HEK293 (cell line): Measurements from ENCODE around the gene MAP2.

Experiments used
- CTCF ChIA-PET: fragments of 350-600 bp; formaldehyde crosslinking; extraction: SDS; loops from one replicate; lab custom pipeline; 2021; ENCODE audit warnings: antibody characterized with exemption; lab: Yijun Ruan, JAX
- POLR2A ChIA-PET: fragments of 300-600 bp; formaldehyde crosslinking; extraction: SDS; loops from one replicate; lab custom pipeline; 2020; ENCODE audit warnings: antibody characterized with exemption, inconsistent platforms; lab: Yijun Ruan, JAX
- H3K27ac ChIP-seq: fragments of 200-500 bp; sonication (Bioruptor generic); 2 replicates; pipeline ENCODE4 v1.5.1; 2014; ENCODE audit warnings: low read depth, low read length, control low read depth, inconsistent platforms; ENCODE audit errors: extremely low read depth
- H3K36me3 ChIP-seq, 2 experiments: fragments of 200-500 bp in 1 of 2; sonication (Bioruptor generic) in 1 of 2; 1 replicate in 1 of 2; 2 replicates in 1 of 2; pipeline ENCODE4 v1.5.1; 2014 to 2017; ENCODE audit warnings: inconsistent platforms in 2 of 2, low read length in 2 of 2; ENCODE audit not compliant: control insufficient read depth in 2 of 2, insufficient read depth in 1 of 2
- H3K4me1 ChIP-seq: fragments of 200-500 bp; sonication (Bioruptor generic); 2 replicates; pipeline ENCODE4 v1.5.1; 2014; ENCODE audit warnings: mild to moderate bottlenecking, low read length, inconsistent platforms; ENCODE audit not compliant: control insufficient read depth, insufficient read depth
- H3K4me3 ChIP-seq: 2 replicates; pipeline ENCODE4 v1.5.1; 2011; ENCODE audit warnings: low read depth, mild to moderate bottlenecking, control low read depth, low read length, moderate library complexity
- H3K9me3 ChIP-seq: fragments of 200-500 bp; sonication (Bioruptor generic); 2 replicates; pipeline ENCODE4 v1.5.1; 2014; ENCODE audit warnings: low read depth, low read length, inconsistent platforms; ENCODE audit not compliant: control insufficient read depth, insufficient read depth
- PRDM10 ChIP-seq: fragments of 450-650 bp; formaldehyde crosslinking; IDR thresholded peaks from 2 replicates; pipeline ENCODE4 v1.5.1; 2016; ENCODE audit warnings: missing biosample characterization, missing genetic modification characterization
- ZBTB11 ChIP-seq: fragments of 450-650 bp; formaldehyde crosslinking; conservative IDR thresholded peaks from 2 replicates; pipeline ENCODE4 v1.5.1; 2016; ENCODE audit warnings: low read depth, missing biosample characterization, missing genetic modification characterization
- ZBTB26 ChIP-seq: fragments of 450-650 bp; formaldehyde crosslinking; optimal IDR thresholded peaks from 2 replicates; pipeline ENCODE3; 2016; ENCODE audit warnings: missing biosample characterization, mild to moderate bottlenecking, missing genetic modification characterization
- ZBTB6 ChIP-seq: fragments of 450-650 bp; formaldehyde crosslinking; IDR thresholded peaks from 2 replicates; pipeline ENCODE4 v1.5.1; 2017; ENCODE audit warnings: missing biosample characterization, missing genetic modification characterization
- ZNF138 ChIP-seq: fragments of 450-650 bp; formaldehyde crosslinking; IDR thresholded peaks from 2 replicates; pipeline ENCODE4 v1.5.1; 2016; ENCODE audit warnings: missing biosample characterization, missing genetic modification characterization, borderline replicate concordance
- ZNF140 ChIP-seq: fragments of 450-650 bp; formaldehyde crosslinking; IDR thresholded peaks from 2 replicates; pipeline ENCODE4 v1.5.1; 2016; ENCODE audit warnings: missing biosample characterization, missing genetic modification characterization
- ZNF18 ChIP-seq: fragments of 450-650 bp; formaldehyde crosslinking; IDR thresholded peaks from 2 replicates; pipeline ENCODE4 v1.5.1; 2016; ENCODE audit warnings: missing biosample characterization, missing genetic modification characterization
- ZNF366 ChIP-seq: fragments of 450-650 bp; formaldehyde crosslinking; conservative IDR thresholded peaks from 2 replicates; pipeline ENCODE4 v1.5.1; 2016; ENCODE audit warnings: missing biosample characterization, missing genetic modification characterization
- ZNF513 ChIP-seq: fragments of 450-650 bp; IDR thresholded peaks from 2 replicates; pipeline ENCODE4 v1.5.1; 2018; ENCODE audit warnings: missing biosample characterization, missing genetic modification characterization
- ZNF654 ChIP-seq: fragments of 450-650 bp; formaldehyde crosslinking; IDR thresholded peaks from 2 replicates; pipeline ENCODE4 v1.5.1; 2016; ENCODE audit warnings: low read depth, missing biosample characterization, missing genetic modification characterization

The MAP2 gene

GRCh38 chr2:209574515-209574914, 150.7 kb downstream of the MAP2 start (continued):
- TF ChIP-seq ZBTB26, result no peak
- no peak for TF ChIP-seq ZBTB11 (tag by site-specific recombination)
- TF ChIP-seq ZBTB6 (tag by site-specific recombination), result no peak
- TF ChIP-seq ZNF366 (tag by site-specific recombination), result no peak
- no peak for TF ChIP-seq PRDM10 (tag by site-specific recombination)
- TF ChIP-seq ZNF140 (tag by site-specific recombination), result no peak
- TF ChIP-seq, all 188 proteins: peak for 0

GRCh38 chr2:209577376-209578357, 153.8 kb downstream of the MAP2 start:
- CTCF ChIA-PET, result interaction anchor here (0.7 to 5.3 kb wide), 12 partner anchors 10 to 607 kb away, joined by 3 to 37 read pairs (median 4); partner anchors contain the start of gene MAP2
- no peaks in the 10 kb centered on the region for H3K9me3 ChIP-seq
- TF ChIP-seq ZNF18 (tag by site-specific recombination) (no peak), ZNF654 (tag by site-specific recombination) (peak; percentile 27; the same call in 1 of the 2 replicates), ZNF138 (tag by site-specific recombination) (no peak), ZNF513 (tag by site-specific recombination) (peak; percentile 73)
- no peaks in the 10 kb centered on the region for H3K36me3 ChIP-seq
- no peak overlapping the region for H3K4me3 ChIP-seq
- H3K27ac ChIP-seq, result no peak overlapping the region
- H3K4me1 ChIP-seq, result no peaks in the 10 kb centered on the region
- POLR2A ChIA-PET, result no interaction called here
